Cardiac fibroblast (primary cell): Measurements from ENCODE around the gene KIAA1217.

ENCODE experiments used
- DNase-seq, 2 donors: peaks; one replicate each; pipeline versions ENCODE4 v3.0.0 to v3.0.0-alpha.2; 2010; ENCODE audit warnings: low read depth in 2 of 2
- H3K4me3 ChIP-seq, 2 donors: replicated peaks in 1 of 2; 1 replicate in 1 of 2; 2 replicates in 1 of 2; pipeline ENCODE4 v1.5.1; 2011; ENCODE audit warnings: low read depth in 2 of 2, low read length in 2 of 2, mild to moderate bottlenecking in 2 of 2, moderate library complexity in 1 of 2
- CTCF ChIP-seq: IDR thresholded peaks from one replicate; pipeline ENCODE4 v1.5.1; 2011; ENCODE audit warnings: low read depth, mild to moderate bottlenecking, low read length, inconsistent platforms

KIAA1217 gene

GRCh38 chr10:24589265-24589664 lies 380.3 kb downstream of the KIAA1217 start:
- no peak for DNase-seq
- TF ChIP-seq CTCF: no peak
- no peak overlapping the region for H3K4me3 ChIP-seq

DNA sequence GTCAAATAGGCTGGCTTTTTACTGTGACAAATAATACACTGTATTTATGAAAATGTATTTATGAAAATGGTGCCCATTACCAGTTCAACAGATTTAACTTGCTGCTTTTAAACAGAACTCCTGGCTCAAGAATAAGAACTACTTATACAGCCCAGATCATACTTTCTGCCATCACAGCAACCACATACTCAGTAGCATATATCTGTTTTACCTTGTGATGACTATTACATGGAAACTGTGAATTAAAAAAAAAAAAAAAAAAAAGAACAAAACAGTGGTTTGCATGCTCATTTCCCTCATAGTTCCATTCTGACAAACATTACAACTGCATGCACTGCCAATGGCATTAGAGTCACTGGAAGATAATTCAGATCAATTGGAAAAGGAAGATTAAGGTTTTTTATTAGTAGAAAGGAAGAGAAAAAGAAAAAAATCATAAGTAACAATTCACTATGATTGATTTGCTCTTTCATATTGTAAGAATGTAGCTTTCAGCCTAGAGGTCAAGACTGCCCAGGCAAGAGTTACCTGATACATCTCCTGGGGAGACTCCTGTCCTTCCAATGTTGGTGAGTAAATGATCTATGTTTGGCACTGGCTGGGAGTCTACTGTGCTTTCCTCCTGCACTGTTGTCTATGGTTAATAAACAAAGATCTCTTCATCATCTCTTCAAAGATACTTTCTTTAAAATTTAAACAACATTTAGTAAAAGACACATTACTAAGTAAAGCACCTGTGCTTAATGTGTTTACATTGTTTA lies 381.9 kb downstream of the KIAA1217 start:
- TF ChIP-seq CTCF: no peak
- no peak for DNase-seq
- no peak overlapping the region for H3K4me3 ChIP-seq

DNA sequence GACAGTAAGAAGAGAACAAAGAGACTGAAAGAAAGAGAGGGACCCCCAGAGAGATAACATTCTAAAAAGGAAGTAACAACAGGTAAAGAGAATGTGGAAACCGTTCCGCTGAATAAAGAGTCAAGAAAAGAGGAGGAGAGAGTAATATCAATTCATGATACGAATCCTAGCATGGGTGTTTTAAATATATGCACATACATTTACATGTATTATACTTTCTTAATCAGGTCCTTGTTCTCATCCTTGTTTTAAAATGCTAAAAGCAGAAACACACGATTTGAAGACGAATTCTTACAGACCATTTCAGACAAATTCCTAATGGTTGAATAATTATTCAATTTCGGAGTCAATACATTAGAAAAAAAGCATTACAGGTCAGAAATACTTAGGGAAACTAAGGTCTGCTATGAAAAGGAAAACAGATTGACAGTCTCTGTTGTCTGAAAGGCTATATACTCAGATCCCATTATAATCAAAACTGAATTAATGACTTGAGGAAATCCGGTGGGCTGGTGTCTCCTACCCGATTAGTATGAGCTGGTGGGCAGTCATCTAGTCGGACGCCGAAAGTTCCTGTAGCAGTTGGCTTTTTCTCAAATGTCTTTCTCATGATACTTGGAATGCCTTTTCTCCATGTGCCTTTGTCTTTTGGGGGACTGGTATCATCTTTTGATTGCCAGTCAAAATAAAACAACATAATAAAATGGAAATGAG lies 387.4 kb downstream of the KIAA1217 start:
- no peak for DNase-seq
- H3K4me3 ChIP-seq: no peak overlapping the region
- TF ChIP-seq CTCF: no peak

GRCh38 chr10:24597426-24597825 lies 388.5 kb downstream of the KIAA1217 start:
- no peak for DNase-seq
- no peak overlapping the region for H3K4me3 ChIP-seq
- TF ChIP-seq CTCF: no peak
